Stimulated activated CD4-positive, alpha-beta T cell treated with anti-CD3 and anti-CD28 coated beads, Interleukin-4, amount 100 ng/mL, for 24 hours (primary cell): ENCODE results near the gene RAB12.
A peak's percentile ranks its signal among the peaks of the same experiment; 100 is the strongest.
"Not testable (repeated sequence)": the region's sequence is repeated elsewhere in the genome, so short reads cannot be mapped to it uniquely, and the experiment has no call there.

ENCODE experiments used
- DNase-seq: peaks from one replicate; pipeline ENCODE4 v3.0.0-alpha.2; 2020

RAB12 gene, protein sequence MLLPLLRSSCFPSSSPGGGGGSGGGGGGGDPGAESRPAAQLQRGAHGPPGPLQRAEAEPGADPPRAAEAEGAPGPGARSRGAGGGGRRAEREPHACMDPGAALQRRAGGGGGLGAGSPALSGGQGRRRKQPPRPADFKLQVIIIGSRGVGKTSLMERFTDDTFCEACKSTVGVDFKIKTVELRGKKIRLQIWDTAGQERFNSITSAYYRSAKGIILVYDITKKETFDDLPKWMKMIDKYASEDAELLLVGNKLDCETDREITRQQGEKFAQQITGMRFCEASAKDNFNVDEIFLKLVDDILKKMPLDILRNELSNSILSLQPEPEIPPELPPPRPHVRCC

DNA sequence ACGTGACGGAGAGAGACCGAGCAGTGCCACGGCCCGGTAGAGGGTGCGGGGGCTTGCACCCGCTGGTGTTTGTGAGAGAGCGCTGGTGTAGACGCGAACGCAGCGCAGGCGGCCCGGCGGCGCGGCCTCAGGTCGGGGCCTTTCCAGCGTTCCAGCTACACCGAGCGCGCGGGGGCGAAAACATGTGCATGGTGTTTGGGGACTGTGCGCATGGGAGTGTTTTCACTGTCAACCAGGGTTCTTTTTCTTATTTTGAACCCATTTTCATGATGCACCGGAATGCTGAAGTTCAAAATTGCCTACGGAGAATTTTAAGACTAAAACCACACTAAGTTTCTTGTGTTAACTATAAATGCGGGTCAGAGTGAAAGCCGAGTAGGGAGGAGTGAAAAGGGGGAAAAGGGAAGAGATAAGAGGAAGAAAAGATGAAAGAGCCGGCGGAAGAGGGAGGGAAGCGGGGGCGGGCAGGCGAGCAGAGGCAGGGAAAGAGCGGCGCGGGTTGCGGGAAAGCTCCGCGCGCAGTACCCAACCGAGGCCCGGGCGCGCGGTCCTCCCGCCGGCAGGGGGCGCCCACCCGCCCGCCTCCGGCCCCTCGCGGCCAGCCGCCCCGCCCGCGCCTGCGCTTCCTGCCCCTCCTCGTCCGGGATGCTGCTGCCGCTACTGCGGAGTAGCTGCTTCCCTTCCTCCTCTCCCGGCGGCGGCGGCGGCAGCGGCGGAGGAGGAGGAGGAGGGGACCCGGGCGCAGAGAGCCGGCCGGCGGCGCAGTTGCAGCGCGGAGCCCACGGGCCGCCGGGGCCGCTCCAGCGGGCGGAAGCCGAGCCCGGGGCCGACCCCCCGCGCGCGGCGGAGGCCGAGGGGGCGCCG lies at the start of gene RAB12:
TSS of gene RAB12 (plus strand) at position 643 of the 864 bp plus-strand sequence. CDS start at position 646, 3 bp downstream.
- DNase-seq = peak; percentile 87

DNA sequence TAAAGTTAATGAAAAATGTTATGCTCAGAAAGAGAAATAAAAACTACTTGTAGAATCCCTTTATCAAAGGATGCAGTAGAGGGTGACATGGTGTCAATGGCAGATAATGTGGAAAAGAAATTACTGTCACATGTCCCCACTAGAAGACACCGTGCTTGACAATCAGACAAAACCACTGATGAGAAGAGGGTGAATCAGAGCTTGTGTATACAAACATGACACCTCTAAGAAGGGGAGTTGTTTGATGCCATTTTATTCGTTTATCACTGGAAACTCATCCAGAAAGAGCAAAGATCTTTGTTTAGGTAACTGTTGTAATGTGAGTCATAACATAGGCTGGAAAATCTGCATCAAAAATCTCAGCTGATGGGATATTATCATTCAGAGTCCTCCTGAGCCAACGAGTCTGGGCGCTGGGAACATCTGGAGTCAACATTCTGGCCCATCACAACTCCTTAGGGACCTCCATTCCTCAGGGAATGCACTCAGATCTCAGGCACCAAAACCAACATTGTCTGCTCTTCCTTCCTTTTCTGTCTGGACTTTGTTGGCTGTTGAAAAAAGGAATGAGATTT lies 49.5 kb upstream of the RAB12 start:
- no peak for DNase-seq

DNA sequence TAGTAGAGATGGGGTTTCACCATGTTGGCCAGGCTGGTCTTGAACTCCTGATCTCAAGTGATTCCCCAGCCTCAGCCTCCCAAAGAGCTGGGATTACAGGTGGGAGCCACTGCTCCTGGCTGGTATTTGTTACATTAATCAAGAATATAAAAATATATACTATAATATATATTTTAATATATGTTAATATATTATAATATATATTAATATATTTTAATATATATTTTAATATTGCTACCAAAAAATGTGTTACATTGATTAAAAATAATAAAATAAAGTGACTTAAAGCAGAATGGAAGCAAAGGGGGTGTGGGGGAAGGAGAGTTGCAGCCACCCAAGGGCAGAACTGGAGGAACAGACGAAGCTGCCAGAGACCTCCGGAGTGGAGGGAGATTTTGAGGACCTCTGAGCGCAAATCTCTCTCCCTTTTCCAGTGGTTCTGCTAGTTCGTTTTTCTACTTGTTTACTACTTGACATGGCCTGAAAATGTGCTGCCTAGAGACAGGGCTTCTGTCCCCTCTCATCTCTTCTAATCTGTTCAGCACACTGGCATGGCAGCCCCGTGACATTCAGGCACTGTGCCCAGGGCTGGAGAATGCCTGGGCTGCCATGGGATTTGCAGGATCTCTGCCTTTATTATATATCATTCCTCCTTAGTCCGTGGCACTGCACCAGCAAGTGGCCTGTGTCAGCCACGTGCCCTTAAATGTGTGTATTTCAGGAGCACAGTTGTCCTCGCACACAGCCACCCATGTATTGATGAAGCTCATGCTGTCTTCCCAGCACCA lies 47.9 kb upstream of the RAB12 start:
- DNase-seq = no peak

DNA sequence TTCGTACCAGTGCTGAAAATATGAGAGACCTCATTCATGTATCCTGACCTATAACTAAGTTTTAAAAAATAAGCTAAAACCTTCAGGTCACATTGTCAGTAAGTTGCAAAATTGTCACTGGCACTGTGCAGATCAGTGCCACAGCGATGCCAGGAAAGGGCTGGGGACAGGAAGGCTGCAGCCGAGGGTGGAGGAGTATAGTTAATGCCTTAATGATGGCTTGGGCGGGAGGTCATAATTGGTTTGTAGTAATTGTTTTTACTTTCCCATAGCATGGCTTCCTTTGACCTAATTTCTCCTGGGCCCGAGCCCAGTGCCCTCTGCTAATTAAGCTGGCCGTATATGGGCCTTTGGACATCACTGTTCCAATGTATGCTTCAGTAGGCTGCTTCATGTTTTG lies 47.2 kb upstream of the RAB12 start:
- no peak for DNase-seq

DNA sequence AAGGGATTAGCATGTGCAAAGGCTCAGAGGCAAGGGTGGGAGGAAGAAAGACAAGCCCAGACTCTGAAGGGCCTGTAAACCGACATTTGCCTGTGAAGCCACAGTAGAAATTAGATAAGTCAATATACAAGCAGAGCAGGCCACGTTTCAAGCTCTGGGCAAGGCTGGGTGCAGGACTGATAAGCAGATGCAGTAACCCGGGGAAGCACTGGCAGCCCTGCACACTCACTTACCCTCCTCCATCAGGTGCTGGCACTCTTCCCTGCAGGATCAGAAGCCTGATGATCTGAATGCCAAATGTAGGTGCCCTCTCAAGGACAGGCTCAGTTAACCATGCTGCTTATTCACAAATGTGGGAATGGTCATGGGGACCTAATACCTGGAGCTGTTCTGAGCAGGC lies 46.3 kb upstream of the RAB12 start:
- no peak for DNase-seq

DNA sequence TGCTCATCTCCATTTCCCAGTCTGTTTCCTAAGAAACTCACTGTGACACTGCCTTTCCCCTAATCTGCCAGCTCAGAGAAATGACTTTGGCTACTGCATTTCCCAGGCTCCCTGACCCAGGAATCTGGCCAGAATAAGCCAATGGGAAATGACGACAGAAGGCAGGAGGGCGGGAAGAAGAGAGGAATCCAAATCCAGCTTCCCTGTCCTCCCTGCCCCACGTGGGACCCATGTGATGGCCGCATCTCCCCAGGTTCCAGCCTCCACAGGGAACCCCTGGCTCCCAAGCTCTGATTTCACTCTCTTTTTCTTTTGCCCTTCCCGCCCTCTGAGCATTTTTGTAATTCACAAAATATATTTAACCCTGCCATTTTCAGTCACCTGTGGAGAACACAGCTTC lies 37.8 kb upstream of the RAB12 start:
- no peak for DNase-seq

DNA sequence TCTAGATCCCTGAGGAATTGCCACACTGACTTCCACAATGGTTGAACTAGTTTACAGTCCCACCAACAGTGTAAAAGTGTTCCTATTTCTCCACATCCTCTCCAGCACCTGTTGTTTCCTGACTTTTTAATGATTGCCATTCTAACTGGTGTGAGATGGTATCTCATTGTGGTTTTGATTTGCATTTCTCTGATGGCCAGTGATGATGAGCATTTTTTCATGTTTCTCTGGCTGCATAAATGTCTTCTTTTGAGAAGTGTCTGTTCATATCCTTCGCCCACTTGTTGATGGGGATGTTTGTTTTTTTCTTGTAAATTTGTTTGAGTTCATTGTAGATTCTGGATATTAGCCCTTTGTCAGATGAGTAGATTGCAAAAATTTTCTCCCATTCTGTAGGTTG lies 35.5 kb upstream of the RAB12 start:
- DNase-seq = not testable (repeated sequence)

DNA sequence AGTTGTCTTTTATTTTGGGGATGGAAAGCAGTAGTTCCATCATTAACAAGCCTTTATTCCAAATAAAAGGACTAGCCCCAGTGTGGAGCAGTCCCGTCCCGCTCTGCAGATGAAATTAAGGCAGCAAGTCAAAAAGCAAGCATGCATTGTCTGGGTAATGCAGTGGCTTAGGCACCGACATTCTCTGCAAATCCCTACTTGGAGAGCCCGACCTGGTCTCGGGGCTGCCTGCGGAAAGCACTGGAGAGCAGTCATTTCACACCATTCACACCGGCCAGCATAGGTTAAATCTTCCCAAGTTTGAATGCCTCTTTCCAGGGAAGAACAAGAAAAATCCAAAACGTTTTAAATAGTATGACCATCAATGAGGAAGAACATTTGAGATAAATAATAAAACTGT lies 24.4 kb upstream of the RAB12 start:
- no peak for DNase-seq

DNA sequence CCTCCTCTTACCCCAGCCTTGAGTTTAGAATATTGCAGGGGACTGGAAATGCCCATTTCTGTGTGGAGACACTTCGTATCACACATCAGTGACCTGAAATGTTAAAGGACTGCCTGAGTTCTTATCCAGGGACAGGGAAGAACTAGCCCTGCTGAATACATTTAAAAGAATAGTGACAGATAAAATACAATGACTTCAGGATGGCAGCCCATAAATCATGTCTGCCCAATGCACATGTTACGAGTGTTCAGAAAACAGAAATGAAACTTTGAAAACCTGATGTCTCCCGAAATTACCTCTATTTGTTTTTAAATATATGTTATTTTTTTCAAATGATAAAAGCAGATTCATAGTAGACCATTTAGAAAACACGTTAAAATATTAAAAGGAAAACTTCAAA lies 22.3 kb upstream of the RAB12 start:
- no peak for DNase-seq

DNA sequence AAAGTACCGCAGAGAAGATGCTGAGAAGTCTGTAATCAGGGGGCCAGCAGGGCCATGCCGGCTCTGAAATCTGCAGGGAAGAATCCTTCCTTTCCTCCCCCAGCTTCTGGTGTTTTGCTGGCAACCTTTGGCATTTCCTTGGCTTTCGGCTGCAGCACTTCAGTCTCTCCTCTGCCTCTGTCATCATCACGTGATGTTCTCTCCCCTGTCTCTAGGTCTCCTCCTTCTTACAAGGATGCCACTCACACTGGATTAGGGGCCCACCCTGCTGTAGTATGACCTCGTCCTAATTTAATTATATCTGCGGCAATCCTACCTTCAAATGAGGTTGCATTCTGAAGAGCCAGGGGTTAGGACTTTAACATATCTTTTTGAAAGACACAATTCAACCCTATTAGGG lies 13.8 kb upstream of the RAB12 start:
- DNase-seq = no peak

DNA sequence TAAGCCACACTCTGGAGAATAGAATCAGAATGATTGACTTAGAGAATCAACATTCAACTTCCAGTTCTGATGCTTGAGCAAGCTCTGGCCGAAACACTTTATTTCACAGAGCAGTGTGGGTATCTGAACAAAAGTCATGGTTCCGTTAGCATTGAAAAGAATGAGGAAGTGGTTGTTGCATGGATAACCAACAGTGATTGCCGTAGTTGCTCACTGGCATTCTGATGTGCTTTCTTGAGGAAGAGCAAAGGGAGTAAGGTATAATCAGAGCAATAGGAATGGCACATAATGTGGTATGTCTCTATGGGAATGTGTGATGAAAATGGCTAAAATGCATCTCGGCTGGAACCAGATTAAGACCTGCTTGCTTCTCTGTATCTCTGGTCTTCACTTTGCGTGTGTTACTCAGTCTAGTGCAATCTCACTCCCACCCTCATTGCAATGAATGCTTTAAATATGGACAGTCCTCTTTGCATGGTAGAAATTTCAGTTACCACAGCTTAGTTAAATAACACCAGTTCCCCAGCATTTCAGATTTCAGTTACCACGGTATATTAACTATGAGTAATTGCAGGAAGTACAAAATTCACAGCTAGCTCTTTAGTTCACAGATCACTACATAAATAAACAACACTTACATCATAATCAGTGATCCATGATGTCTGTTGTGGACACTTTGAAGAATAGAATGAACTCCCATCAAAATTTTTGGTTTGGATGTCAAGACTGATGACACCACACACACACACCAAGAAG lies 7.8 kb upstream of the RAB12 start:
- DNase-seq = no peak

DNA sequence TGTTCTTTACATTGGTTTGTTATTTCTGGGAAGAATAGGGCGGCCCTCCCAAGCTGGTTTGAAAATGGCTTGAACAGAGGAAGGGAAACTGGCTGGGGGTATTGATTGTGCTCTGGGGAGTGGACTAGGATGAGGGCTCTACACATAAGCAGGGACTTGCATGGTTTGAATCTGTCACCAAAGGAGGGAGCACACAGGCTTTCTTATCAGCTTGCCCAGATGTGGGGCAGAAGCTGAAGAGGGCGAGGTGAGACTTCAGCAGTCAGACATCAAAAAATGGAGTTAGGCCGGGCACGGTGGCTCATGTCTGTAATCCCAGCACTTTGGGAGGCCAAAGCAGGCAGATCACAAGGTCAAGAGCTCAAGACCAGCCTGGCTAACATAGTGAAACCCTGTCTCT lies 7.2 kb upstream of the RAB12 start:
- DNase-seq = no peak

DNA sequence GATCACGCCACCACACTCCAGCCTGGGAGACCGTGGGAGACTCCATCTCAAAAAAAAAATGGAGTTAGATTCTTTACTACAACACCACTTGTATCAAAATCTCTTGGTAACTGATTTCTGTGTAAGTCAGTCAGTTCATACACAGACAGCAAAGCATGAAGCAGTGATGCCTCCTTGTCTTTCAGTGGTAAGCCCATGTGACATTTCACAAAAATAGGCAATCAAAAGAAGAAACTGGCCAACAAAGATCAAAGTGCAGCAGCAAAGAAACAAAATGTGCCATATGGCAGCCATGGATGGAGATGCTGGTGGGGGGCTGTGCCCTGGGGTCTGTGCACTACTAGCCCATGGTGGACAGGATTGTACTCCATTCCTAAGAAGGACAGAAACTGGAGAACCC lies 6.7 kb upstream of the RAB12 start:
- DNase-seq = no peak

DNA sequence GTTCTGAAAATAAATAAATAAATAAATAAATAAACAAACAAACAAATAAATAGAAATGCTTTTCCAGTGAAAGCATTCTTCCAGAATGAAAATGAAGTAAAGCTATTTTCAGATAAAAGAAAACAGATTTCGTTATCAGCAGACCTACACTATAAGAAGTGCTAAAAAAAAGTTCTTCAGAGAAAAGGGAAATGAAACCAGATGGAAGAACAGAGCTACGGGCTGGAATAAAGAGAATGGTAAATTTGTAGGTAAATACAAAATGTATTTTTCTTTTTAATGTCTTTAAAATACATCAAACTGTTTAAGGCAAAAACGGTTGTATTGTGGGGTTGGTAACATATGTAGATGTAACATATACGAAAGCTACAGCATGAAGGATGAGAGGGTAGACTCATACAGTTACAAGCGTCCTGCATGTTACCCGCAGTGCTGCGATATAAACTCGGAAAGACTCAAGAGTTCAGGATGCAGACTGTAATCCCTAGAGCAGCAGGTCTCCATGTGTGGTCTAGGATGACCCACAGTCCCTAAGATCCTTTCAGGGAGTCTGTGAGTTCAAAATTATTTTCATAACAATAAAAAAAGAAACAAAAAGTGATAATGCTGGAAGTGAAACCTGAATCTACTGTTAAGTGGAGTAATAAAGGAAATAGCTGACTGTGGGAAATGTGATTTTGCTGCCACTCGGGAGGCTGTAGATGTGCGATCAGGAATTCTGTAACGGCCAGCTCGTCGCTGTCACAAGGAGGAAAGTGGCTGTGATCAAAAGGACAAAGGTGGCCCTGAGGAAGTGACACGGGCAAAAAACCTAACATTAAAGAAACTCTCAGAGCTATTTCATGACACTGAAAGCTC lies 5.3 kb upstream of the RAB12 start:
- DNase-seq = no peak

DNA sequence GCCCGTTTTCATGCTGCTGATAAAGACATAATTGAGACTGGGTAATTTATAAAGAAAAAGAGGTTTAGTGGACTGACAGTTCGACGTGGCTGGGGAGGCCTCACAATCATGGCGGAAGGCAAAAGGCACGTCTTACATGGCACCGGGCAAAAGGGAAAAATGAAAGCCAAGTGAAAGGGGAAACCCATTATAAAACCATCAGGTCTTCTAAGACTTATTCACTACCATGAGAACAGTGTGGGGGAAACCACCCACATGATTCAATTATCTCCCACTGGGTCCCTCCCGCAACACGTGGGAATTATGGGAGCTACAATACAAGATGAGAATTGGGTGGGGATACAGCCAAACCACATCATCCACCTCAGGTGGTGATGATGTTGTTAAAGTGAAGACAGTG lies 3.3 kb upstream of the RAB12 start:
- no peak for DNase-seq

DNA sequence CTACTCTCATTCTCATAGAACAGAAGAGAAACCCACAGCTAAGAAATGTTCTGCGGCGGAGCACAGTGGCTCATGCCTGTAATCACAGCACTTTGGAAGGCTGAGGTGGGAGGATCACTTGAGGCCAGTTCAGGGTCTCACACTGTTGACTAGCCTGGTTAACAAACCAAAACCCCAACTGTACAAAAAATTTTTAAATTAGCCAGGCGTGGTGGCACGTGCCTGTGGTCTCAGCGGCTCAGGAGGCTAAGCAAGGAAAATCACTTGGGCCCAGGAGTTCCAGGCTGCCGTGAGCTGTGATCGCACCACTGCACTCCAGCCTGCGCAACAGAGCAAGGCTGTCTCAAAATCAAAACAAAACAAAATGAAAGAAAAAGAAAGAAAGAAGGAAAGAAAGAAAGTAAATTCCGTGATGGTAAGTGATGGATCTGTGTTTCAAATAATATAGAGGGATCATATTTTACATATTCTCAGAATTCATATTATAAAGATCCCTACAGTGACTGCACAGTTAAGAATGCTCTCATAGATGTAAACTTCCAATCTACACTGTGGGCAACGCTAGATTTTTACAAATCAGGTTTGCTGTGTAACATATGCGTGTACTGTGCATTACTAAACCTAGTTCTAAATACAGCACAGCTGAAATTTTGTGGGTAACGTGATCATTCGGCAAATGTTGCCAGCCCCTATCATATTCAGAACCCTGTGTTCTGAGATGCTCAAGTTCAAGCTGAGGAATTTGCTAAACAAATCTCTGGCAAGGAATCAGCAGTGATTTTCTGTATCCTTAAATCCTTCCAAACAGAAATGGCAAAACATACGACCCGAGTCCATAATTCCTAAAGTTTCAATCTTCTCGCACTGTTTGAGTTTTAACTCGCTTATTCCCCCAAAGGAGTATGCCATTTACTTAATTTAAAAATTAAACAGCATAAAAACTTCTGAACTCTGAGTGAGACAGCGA lies 1.2 kb upstream of the RAB12 start:
- no peak for DNase-seq

DNA sequence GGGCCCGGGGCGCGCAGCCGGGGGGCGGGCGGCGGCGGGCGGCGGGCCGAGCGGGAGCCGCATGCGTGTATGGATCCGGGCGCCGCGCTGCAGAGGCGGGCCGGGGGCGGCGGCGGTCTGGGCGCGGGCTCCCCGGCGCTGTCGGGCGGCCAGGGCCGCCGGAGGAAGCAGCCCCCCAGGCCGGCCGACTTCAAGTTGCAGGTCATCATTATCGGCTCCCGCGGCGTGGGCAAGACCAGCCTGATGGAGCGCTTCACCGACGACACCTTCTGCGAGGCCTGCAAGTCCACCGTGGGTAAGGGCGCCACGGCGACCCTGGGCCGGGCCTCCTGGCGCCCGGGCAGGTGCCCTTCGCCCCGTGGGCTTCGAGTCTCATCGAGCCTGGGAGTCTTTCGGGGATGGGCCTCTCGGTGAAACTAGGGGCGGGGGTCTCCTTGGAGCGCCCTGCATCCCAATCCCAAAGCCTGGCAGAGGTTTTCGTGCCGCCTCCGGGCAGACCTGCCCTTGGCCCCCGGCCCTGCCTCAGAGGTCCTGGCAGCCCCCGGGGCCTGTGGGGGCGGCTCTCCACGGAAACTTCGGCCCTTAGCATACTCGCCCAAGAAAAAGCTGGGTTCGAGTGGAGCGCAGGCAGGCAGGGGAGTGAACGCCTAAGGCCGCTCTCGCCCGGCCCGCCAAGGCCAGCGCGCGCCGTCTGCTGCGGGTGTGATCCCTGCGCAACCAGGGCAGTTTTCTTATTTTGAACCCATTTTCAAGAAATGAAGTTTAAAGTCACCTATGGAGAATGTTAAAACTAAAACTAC lies 622 bp downstream of the RAB12 start:
- peak; percentile 9 for DNase-seq

DNA sequence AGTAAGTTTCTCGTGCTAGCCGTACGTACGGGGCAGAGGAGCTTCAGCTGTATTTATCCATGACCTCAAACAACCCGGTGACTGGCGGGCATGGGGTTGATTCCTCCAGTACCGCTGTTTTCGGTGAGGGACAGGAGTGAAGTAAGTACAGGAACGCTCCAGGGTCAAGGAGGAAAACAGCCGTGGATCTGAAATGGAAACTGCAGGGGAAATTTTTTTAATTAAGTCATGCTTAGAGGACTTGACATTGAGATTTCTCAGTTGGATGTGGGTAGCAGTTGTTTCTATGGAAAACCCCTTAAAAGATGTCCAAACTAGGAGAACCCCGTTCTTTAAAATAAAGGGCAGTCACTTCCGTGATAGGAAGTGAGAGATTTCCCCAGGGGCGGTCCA lies 1.2 kb downstream of the RAB12 start:
- peak; percentile 15 for DNase-seq

DNA sequence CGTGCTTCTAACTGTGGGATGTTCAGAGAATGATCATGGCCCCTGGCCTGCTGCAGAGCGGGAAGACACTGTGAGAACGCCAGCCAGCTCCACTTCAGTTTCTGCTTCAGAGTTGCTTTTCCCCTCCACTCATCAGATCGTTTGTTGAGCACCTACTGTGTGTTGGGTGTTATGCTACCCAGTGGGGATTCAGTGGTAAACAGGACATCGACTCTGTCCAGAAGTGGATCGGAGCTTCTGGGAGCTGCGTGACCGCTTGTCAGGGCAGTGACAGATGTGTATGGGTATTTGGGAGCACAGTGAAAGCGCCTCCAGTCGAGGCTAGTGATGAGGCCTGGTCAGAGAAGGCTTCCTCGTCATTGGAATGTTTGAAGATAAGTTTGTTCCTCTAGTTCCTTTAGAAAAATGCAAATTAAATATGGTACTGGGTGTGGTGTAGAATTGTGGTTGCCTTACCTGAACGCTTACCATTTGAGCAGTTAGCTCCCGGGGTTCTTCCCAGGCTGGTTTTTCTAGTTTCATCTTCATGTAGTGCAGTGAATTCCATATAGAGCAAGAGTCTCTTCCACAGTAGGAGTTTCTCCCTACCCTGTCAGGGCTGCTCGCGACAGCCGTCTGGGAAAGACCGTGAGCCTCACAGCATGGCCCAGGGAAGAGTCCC lies 2.8 kb downstream of the RAB12 start:
- no peak for DNase-seq
